Upper lobe of right lung (tissue), 1 donor: ENCODE measurements around the gene KLHL22. TPM values are rescaled to one million over a fixed set of nuclear protein-coding genes. Genes with fewer than 3 reads are reported as not detected.
A peak's percentile ranks its signal among the peaks of the same experiment; 100 is the strongest.

ENCODE experiments used
- ATAC-seq: fragments of 200-7000 bp; cut with Tn5 transposase; one replicate; pipeline ENCODE4 v1.9.1; 2020; ENCODE audit warnings: mild to moderate bottlenecking, moderate library complexity
- DNase-seq: peaks from one replicate; pipeline ENCODE4 v3.0.0-alpha.2; 2020
- H3K27ac ChIP-seq: fragments of 200-600 bp; one replicate; pipeline ENCODE4 v1.8.0; 2022
- H3K27me3 ChIP-seq: fragments of 200-600 bp; one replicate; pipeline ENCODE4 v1.8.0; 2022; ENCODE audit warnings: mild to moderate bottlenecking
- H3K36me3 ChIP-seq: fragments of 200-600 bp; one replicate; pipeline ENCODE4 v1.8.0; 2022
- H3K4me1 ChIP-seq: fragments of 200-600 bp; one replicate; pipeline ENCODE4 v1.8.0; 2022
- H3K4me3 ChIP-seq: fragments of 200-600 bp; one replicate; pipeline ENCODE4 v1.8.0; 2022; ENCODE audit warnings: mild to moderate bottlenecking
- H3K9me3 ChIP-seq: fragments of 200-600 bp; one replicate; pipeline ENCODE4 v1.8.0; 2022
- CTCF ChIP-seq: fragments of 200-600 bp; IDR thresholded peaks from one replicate; pipeline ENCODE4 v1.8.0; 2022; ENCODE audit warnings: antibody characterized with exemption
- intact Hi-C: fragments of 100-400 bp; cut with DNase I; formaldehyde crosslinking; loops from one replicate; pipeline ENCODE4 v1.11.0; 2022
- total RNA-seq: library from RNA; stranded (reverse); fragmentation: NEBNext Ultra II Directional; extraction: Animal tissue kit (Norgen Biotek cat#: 25700); gene quantifications from one replicate; pipeline ENCODE4 v1.2.1, GENCODE V29; 2021
- donor health status: DM: no; HTN: yes; CAD: no; lungs with severe emphysema.

KLHL22 gene
- total RNA-seq, 1 donor from 2014 or later: 23.3 TPM

- no peak for ATAC-seq
Observed at GRCh38 chr22:20532256-20532993, 36.8 kb upstream of the KLHL22 start.

GRCh38 chr22:20531404-20532201, 36.0 kb upstream of the KLHL22 start:
- TF ChIP-seq CTCF: no peak
- no peaks in the 10 kb centered on the region for H3K27me3 ChIP-seq
- peak; percentile 84 for DNase-seq
- peak; percentile 95 for ATAC-seq
- H3K36me3 ChIP-seq: peaks cover 17% of the 10 kb centered on the region
- H3K4me1 ChIP-seq: peaks cover 51% of the 10 kb centered on the region
- no peak overlapping the region for H3K4me3 ChIP-seq
- H3K27ac ChIP-seq: peak overlapping the region; percentile 60
- no peaks in the 10 kb centered on the region for H3K9me3 ChIP-seq
- intact Hi-C loops: no loop called here

More at GRCh38 chr22:20532256-20532993, 36.8 kb upstream of the KLHL22 start:
- Histone ChIP-seq H3K36me3 (peaks cover 23% of the 10 kb centered on the region), H3K27ac (peak overlapping the region; percentile 60), H3K4me3 (no peak overlapping the region), H3K27me3 (no peaks in the 10 kb centered on the region), H3K9me3 (no peaks in the 10 kb centered on the region), H3K4me1 (peaks cover 44% of the 10 kb centered on the region)
- DNase-seq: no peak
- no peak for TF ChIP-seq CTCF
- intact Hi-C loops: no loop called here

GRCh38 chr22:20531154-20531403, 35.5 kb upstream of the KLHL22 start:
- H3K4me3 ChIP-seq: no peak overlapping the region
- no peaks in the 10 kb centered on the region for H3K27me3 ChIP-seq
- no peak for DNase-seq
- no peaks in the 10 kb centered on the region for H3K9me3 ChIP-seq
- no peak for ATAC-seq
- peak overlapping the region; percentile 60 for H3K27ac ChIP-seq
- peaks cover 55% of the 10 kb centered on the region for H3K4me1 ChIP-seq
- no peak for TF ChIP-seq CTCF
- peaks cover 18% of the 10 kb centered on the region for H3K36me3 ChIP-seq
- intact Hi-C loops: no loop called here

GRCh38 chr22:20530368-20531153, 35.0 kb upstream of the KLHL22 start:
- Histone ChIP-seq H3K4me1 (peaks cover 55% of the 10 kb centered on the region), H3K27me3 (no peaks in the 10 kb centered on the region), H3K9me3 (no peaks in the 10 kb centered on the region), H3K27ac (peak overlapping the region; percentile 60), H3K4me3 (no peak overlapping the region), H3K36me3 (peaks cover 20% of the 10 kb centered on the region)
- ATAC-seq (peak; percentile 52), DNase-seq (no peak)
- intact Hi-C loops: no loop called here
- no peak for TF ChIP-seq CTCF

- DNase-seq (no peak), ATAC-seq (no peak)
- Histone ChIP-seq H3K27ac (no peak overlapping the region), H3K4me3 (no peak overlapping the region), H3K9me3 (no peaks in the 10 kb centered on the region), H3K36me3 (peaks cover 20% of the 10 kb centered on the region), H3K4me1 (peaks cover 53% of the 10 kb centered on the region), H3K27me3 (no peaks in the 10 kb centered on the region)
- intact Hi-C loops: no loop called here
- TF ChIP-seq CTCF: no peak
Observed at GRCh38 chr22:20528405-20528978, 32.9 kb upstream of the KLHL22 start.
